Loucy (cell line): Measurements from ENCODE around the gene TMEM108.

Experiments used
- H2AFZ ChIP-seq: fragments of 200-600 bp; sonication (generic); 2 replicates; pipeline ENCODE4 v1.6.0; 2016; ENCODE audit warnings: antibody characterized with exemption, mild to moderate bottlenecking, low read length, moderate library complexity
- H3F3A ChIP-seq: fragments of 200-600 bp; 2 replicates; pipeline ENCODE4 v1.6.0; 2016; ENCODE audit warnings: antibody characterized with exemption, low read depth, mild to moderate bottlenecking
- H3K27me3 ChIP-seq: fragments of 200-600 bp; sonication (generic); 2 replicates; pipeline ENCODE4 v1.6.1; 2014; ENCODE audit warnings: low read length, mild to moderate bottlenecking; ENCODE audit not compliant: insufficient read depth, poor library complexity, severe bottlenecking
- H3K36me3 ChIP-seq: fragments of 200-600 bp; sonication (generic); 2 replicates; pipeline ENCODE4 v1.6.1; 2016; ENCODE audit warnings: low read length; ENCODE audit not compliant: insufficient read depth
- H3K4me1 ChIP-seq: fragments of 200-600 bp; sonication (generic); 2 replicates; pipeline ENCODE4 v1.5.1; 2014; ENCODE audit warnings: low read length, mild to moderate bottlenecking; ENCODE audit not compliant: insufficient read depth, poor library complexity, severe bottlenecking
- H3K4me2 ChIP-seq: fragments of 200-600 bp; sonication (generic); 2 replicates; pipeline ENCODE4 v1.6.0; 2014; ENCODE audit warnings: antibody characterized with exemption, low read length, low read depth, mild to moderate bottlenecking; ENCODE audit not compliant: poor library complexity, severe bottlenecking
- H3K4me3 ChIP-seq: fragments of 200-600 bp; sonication (generic); 2 replicates; pipeline ENCODE4 v1.5.1; 2014; ENCODE audit warnings: low read length, mild to moderate bottlenecking, mixed read lengths; ENCODE audit not compliant: poor library complexity, severe bottlenecking
- H3K79me2 ChIP-seq: fragments of 200-600 bp; sonication (generic); 2 replicates; pipeline ENCODE4 v1.6.1; 2014; ENCODE audit warnings: low read length; ENCODE audit not compliant: insufficient read depth
- H3K9ac ChIP-seq: fragments of 200-600 bp; sonication (generic); 2 replicates; pipeline ENCODE4 v1.6.0; 2014; ENCODE audit warnings: mild to moderate bottlenecking, low read depth, low read length, moderate library complexity; ENCODE audit not compliant: poor library complexity, severe bottlenecking
- H3K9me2 ChIP-seq: fragments of 200-600 bp; sonication (generic); replicated peaks from 2 replicates; pipeline ENCODE4 v1.6.1; 2016; ENCODE audit warnings: low read depth, low read length, mixed read lengths
- H3K9me3 ChIP-seq: fragments of 200-600 bp; sonication (generic); 2 replicates; pipeline ENCODE4 v1.6.1; 2014; ENCODE audit warnings: mild to moderate bottlenecking, antibody characterized with exemption, low read length, low read depth; ENCODE audit not compliant: insufficient read depth
- H4K20me1 ChIP-seq: fragments of 200-600 bp; sonication (generic); 2 replicates; pipeline ENCODE4 v1.6.0; 2014; ENCODE audit warnings: antibody characterized with exemption, low read length, mild to moderate bottlenecking; ENCODE audit not compliant: insufficient read depth, poor library complexity, severe bottlenecking
- CTCF ChIP-seq: fragments of 200-600 bp; sonication (generic); conservative IDR thresholded peaks from 2 replicates; pipeline ENCODE4 v1.5.1; 2014; ENCODE audit warnings: mild to moderate bottlenecking, antibody characterized with exemption, low read length
- EZH2phosphoT487 ChIP-seq: fragments of 200-600 bp; IDR thresholded peaks from 2 replicates; pipeline ENCODE4 v1.6.1; 2018; ENCODE audit warnings: antibody characterized with exemption, mild to moderate bottlenecking, moderate library complexity, borderline replicate concordance

The TMEM108 gene

DNA sequence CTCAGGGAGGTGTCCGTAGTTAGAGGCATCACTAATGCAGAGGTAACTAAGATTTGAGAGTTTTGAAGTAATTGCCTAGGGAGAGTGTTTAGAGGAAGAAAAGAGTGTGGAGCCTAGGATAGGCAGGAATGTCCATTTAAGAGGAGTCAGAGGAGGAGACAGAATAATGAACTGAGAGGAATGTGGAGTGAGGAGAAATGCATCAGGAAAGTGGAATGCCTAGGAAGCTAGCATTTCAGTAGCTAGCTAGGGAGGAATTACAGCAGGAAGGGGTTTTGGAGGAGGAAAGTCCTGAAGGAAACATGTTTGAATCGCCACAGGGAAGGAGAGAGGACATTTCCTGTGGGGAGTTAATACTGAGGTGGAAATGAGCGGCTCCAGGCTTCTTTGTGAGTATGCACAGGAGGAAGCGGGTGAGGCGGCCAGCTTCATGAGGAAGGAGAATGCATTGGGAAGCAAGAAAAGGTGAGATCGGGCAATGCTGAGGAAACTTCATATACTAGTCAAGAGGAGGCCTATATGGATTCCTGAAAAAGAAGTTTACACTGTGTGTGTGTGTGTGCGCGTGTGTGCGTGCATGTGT lies 154.3 kb downstream of the TMEM108 start:
- Histone ChIP-seq H3K4me2 (no peak overlapping the region), H3K4me3 (no peak overlapping the region), H3K36me3 (no peaks in the 10 kb centered on the region), H3K9me3 (no peaks in the 10 kb centered on the region), H3K79me2 (no peaks in the 10 kb centered on the region), H3F3A (no peaks in the 10 kb centered on the region), H3K9me2 (no peaks in the 10 kb centered on the region), H3K4me1 (no peaks in the 10 kb centered on the region), H3K27me3 (no peaks in the 10 kb centered on the region), H4K20me1 (no peaks in the 10 kb centered on the region), H2AFZ (no peak overlapping the region), H3K9ac (no peak overlapping the region)
- TF ChIP-seq EZH2phosphoT487: no peak
- no peak for TF ChIP-seq CTCF

GRCh38 chr3:133192967-133193366 lies 154.8 kb downstream of the TMEM108 start:
- no peaks in the 10 kb centered on the region for H4K20me1 ChIP-seq
- H2AFZ ChIP-seq: no peak overlapping the region
- H3K4me1 ChIP-seq: no peaks in the 10 kb centered on the region
- H3K9ac ChIP-seq: no peak overlapping the region
- no peak for TF ChIP-seq EZH2phosphoT487
- no peak for TF ChIP-seq CTCF
- H3K9me3 ChIP-seq: no peaks in the 10 kb centered on the region
- H3K27me3 ChIP-seq: no peaks in the 10 kb centered on the region
- H3K4me2 ChIP-seq: no peak overlapping the region
- H3K4me3 ChIP-seq: no peak overlapping the region
- H3K36me3 ChIP-seq: no peaks in the 10 kb centered on the region
- no peaks in the 10 kb centered on the region for H3K79me2 ChIP-seq
- H3F3A ChIP-seq: no peaks in the 10 kb centered on the region
- H3K9me2 ChIP-seq: no peaks in the 10 kb centered on the region

DNA sequence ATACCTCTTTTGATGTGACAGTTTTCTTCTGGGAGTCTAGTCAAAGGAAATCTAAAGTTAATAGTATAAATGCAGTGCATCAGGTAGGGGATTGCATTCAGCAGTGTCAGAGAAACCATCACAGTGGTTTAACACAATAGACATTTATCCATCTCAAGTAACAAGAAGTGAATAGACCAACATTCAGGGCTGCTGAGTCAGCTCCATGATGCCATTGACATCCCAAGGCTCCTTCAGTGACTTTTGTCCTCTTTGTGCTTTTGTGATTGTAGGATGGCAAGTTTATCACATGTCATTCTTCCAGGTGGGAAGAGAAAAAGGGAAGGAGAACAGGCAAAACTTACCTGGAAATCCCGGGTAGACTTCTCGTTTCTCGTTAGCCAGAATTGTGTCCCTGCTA lies 158.3 kb downstream of the TMEM108 start:
- no peaks in the 10 kb centered on the region for H4K20me1 ChIP-seq

More for the DNA sequence above, 158.3 kb downstream of the TMEM108 start:
- no peak overlapping the region for H2AFZ ChIP-seq
- no peaks in the 10 kb centered on the region for H3K4me1 ChIP-seq
- H3K4me3 ChIP-seq: no peak overlapping the region
- H3K36me3 ChIP-seq: no peaks in the 10 kb centered on the region
- H3K79me2 ChIP-seq: no peaks in the 10 kb centered on the region
- TF ChIP-seq CTCF (no peak), EZH2phosphoT487 (no peak)
- H3K9me2 ChIP-seq: no peaks in the 10 kb centered on the region
- no peaks in the 10 kb centered on the region for H3K9me3 ChIP-seq
- no peaks in the 10 kb centered on the region for H3F3A ChIP-seq
- no peak overlapping the region for H3K4me2 ChIP-seq
- no peak overlapping the region for H3K9ac ChIP-seq
- H3K27me3 ChIP-seq: no peaks in the 10 kb centered on the region
